T47D (cell line): ENCODE data around the gene CYP4F22.
"Not testable (repeated sequence)": the region's sequence is repeated elsewhere in the genome, so short reads cannot be mapped to it uniquely, and the experiment has no call there.

Source experiments
- DNase-seq, 2 experiments: peaks; one replicate each; pipeline versions ENCODE4 v3.0.0 to v3.0.0-alpha.2; 2011 to 2012; ENCODE audit warnings: low read depth in 1 of 2, low spot score in 1 of 2
- JUND ChIP-seq: IDR thresholded peaks from 2 replicates; pipeline ENCODE4 v1.6.1; 2012; ENCODE audit warnings: low read depth
- in situ Hi-C: cut with HindIII; loops from 2 replicates; pipeline ENCODE4 v1.10.0; 2016; ENCODE audit warnings: low sequenced_read_pairs, low pct_unique_long_range_greater_than_20kb

The CYP4F22 gene

GRCh38 chr19:15502264-15502663, 6.1 kb upstream of the CYP4F22 start:
- in situ Hi-C loops, result no loop called here
- DNase-seq, result no peak
- no peak for TF ChIP-seq JUND

DNA sequence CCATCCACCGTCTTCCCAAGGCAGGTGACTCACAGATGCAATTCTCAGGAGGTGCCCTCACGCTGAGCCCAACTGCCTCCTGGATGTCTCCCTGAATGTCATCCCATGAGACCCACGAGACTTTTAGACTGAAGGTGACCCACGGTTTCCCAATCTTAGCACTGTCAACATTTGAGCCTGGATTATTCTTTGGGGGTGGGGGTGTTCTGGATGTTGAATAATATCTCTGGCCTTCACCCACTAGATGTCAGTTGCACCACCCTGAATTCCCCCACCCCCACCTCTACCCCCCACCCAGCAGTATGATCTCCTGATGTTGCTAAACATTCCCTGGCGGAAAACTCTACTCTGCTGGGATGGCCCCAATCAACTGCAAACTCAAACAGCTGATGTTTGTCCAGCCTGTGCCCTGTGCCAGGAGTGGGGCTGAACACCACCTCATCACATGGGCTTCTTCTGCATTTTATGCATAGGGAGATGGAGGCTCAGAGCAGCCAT, 2.2 kb upstream of the CYP4F22 start:
- in situ Hi-C loops, result no loop called here
- TF ChIP-seq JUND, result no peak
- DNase-seq, result no peak

DNA sequence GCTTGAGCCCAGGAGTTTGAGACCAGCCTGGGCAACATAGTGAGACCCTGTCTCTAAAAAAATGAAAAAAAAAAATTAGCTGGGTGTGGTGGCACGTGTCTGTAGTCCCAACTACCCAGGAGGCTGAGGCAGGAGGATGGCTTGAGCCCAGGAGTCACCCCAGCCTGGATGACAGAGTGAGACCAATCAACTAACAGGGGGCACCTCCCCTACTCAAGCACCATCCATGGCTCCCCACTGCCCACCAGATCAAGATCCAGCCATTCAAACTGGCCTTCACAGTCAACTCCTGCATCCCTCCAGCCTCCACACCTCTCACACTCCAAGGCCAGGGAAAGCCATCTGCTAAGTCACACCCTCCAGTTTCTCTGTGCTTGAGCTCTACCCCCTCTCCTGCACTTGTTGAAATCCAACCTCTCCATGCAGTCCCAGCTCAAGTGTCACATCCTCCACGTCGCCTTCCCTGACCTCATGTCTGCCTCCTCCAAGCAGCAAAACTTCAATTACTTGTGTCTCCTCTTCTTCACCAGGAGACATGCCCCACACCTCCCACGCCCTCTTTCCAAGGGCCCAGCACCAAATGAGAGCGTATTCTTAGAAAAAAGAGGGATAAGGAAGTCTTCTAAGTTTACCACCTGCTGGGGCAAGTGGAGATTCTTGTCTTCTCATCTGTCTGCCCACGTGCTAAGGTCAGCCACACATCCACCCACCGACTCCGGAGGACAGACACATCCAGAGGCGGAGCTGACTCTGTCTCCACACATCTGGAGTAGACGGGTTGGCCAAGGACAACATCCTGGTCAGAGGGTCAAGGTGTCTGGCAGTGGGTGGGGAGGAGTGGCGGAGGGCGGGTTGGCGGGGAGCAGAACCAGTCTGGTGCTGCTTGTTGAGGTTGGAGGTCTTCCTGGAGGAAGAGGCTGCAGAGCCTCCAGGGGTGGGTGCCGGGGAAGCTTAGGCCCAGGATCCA, 974 bp upstream of the CYP4F22 start:
- in situ Hi-C loops, result no loop called here
- no peak for DNase-seq
- no peak for TF ChIP-seq JUND

GRCh38 chr19:15511671-15512424, 3.5 kb downstream of the CYP4F22 start:
- in situ Hi-C loops, result no loop called here
- DNase-seq, result no peak
- no peak for TF ChIP-seq JUND

- DNase-seq, in situ Hi-C loops: not testable (repeated sequence)
Measured at GRCh38 chr19:15515227-15515625, 6.9 kb downstream of the CYP4F22 start.

- no peak for DNase-seq
Measured at GRCh38 chr19:15516363-15516762, 8.0 kb downstream of the CYP4F22 start.

DNA sequence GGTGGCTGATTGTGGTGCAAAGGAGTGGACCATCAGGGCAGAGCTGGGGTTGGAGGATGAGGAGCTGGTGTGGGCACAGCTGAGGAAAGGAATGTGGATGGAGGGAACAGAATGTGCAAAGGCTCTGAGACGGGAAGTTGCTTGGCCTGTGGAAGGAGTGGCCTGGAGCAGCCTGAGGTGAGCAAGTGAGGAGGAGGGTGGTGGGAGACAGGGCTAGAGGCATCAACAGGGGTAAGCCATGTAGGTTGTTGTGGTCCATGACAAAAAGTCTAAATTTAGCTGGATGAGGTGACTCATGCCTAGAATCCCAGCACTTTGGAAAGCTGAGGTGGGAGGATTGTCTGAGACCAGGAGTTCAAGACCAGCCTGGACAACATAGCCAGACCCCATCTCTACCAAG, 9.5 kb downstream of the CYP4F22 start:
- DNase-seq, result no peak
- no peak for TF ChIP-seq JUND
- in situ Hi-C loops, result no loop called here

More at GRCh38 chr19:15516363-15516762, 8.0 kb downstream of the CYP4F22 start:
- TF ChIP-seq JUND, result no peak
- in situ Hi-C loops, result no loop called here

- TF ChIP-seq JUND, result no peak
- DNase-seq, result no peak
- in situ Hi-C loops, result no loop called here
Measured at GRCh38 chr19:15519433-15519976, 11.2 kb downstream of the CYP4F22 start.

- no peak for TF ChIP-seq JUND
- no peak for DNase-seq
- in situ Hi-C loops, result no loop called here
Measured at GRCh38 chr19:15524781-15525180, 16.5 kb downstream of the CYP4F22 start.

DNA sequence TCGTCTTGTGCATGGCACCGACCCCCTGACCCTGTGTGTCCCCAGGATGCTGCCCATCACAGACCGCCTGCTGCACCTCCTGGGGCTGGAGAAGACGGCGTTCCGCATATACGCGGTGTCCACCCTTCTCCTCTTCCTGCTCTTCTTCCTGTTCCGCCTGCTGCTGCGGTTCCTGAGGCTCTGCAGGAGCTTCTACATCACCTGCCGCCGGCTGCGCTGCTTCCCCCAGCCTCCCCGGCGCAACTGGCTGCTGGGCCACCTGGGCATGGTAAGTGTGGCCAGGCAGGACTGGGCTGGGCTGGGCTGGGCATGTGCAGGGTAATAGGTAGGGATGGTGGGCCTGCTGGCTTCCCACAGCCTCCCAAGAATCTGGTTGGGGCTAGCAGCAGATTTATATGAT, 17.0 kb downstream of the CYP4F22 start:
- TF ChIP-seq JUND, result no peak
- DNase-seq, result no peak
- in situ Hi-C loops, result no loop called here

DNA sequence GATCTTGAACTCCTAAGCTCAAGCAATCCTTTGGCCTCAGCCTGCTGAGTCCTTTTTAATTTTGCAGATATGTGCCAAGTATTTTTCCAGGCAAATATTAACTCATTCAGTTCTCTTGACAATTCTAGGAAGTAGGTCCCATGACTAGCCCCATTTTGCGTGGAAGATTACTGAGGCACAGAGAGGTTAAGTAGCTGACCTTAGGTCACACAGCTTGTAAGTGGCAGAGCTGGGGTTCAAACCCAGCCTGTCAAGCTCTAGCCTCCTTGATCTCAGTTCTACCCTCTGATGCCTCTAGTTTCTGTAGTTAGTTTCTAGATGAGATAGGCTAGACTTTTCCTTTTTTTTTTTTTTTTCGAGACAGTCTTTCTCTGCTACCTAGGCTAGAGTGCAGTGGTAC, 18.1 kb downstream of the CYP4F22 start:
- no peak for TF ChIP-seq JUND
- in situ Hi-C loops, result no loop called here
- DNase-seq, result no peak

GRCh38 chr19:15527705-15528104, 19.4 kb downstream of the CYP4F22 start:
- in situ Hi-C loops, result no loop called here
- no peak for TF ChIP-seq JUND

More at GRCh38 chr19:15527705-15528104, 19.4 kb downstream of the CYP4F22 start:
- DNase-seq, result no peak
